ENCODE data around the gene CDC5L. TPM values are rescaled to one million over a fixed set of nuclear protein-coding genes. Genes with fewer than 3 reads are reported as not detected.

Gene CDC5L
- total and polyA plus RNA-seq, 2 of the 13 experiments (the other 11 are each of a cell fraction or from before 2014, with no cell fraction given) = 11.0 to 34.2 TPM

DNA sequence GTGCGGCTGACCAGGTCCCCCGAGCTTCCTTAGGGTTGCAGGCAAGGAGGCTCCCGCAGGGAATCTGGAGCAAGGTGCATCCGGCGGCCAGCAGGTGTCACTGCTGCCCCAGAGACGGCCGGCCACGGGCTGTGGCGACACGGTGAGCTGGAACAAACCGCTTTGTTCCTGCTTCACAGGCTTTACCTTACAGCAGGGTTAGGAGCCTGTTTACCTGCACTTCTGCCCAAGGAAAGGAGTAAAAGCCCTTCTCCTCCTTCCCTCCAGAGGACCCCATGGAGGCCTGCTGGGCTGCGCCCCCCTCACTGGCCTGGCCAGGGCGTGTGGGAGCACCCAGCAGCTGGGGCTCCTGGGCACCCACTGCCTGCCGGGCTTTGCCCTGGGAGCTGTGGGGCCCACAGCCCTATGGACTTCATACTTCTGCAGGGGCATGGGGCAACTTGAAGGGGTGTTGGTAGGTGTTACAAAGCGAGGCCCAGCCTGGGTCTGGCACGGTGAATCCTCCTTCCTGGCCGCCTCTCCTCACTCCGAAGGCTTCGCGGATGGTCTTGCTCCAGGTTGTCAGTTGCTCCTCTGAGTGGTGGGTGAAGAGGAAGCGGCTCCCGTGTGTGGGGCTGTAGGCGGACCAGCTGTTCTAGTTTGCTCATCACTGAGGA lies 88.4 kb downstream of the CDC5L start (continued):
- TF ChIP-seq, protein P1, sequence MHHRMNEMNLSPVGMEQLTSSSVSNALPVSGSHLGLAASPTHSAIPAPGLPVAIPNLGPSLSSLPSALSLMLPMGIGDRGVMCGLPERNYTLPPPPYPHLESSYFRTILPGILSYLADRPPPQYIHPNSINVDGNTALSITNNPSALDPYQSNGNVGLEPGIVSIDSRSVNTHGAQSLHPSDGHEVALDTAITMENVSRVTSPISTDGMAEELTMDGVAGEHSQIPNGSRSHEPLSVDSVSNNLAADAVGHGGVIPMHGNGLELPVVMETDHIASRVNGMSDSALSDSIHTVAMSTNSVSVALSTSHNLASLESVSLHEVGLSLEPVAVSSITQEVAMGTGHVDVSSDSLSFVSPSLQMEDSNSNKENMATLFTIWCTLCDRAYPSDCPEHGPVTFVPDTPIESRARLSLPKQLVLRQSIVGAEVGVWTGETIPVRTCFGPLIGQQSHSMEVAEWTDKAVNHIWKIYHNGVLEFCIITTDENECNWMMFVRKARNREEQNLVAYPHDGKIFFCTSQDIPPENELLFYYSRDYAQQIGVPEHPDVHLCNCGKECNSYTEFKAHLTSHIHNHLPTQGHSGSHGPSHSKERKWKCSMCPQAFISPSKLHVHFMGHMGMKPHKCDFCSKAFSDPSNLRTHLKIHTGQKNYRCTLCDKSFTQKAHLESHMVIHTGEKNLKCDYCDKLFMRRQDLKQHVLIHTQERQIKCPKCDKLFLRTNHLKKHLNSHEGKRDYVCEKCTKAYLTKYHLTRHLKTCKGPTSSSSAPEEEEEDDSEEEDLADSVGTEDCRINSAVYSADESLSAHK (CRISPR knock-in tag; IDR thresholded peaks at IDR 0.05; ENCODE audit: borderline replicate concordance) = no peak
- TF ChIP-seq ZMYM4 (CRISPR knock-in tag; IDR thresholded peaks at IDR 0.05) (peak; percentile 49; the same call in 1 of the 2 replicates), KAT8 (CRISPR knock-in tag; IDR thresholded peaks at IDR 0.05) (peak; percentile 65), U2AF1 (optimal IDR thresholded peaks at IDR 0.05; ENCODE audit: low read depth, low read length) (peak; percentile 68), HIVEP1 (CRISPR knock-in tag; IDR thresholded peaks at IDR 0.05) (peak; percentile 15; the same call in 1 of the 2 replicates), TEAD3 (CRISPR knock-in tag; optimal IDR thresholded peaks at IDR 0.05; ENCODE audit: borderline replicate concordance) (peak; percentile 68), CBX2 (IDR thresholded peaks at IDR 0.05; ENCODE audit: low read depth, low read length) (no peak), CBX2 (CRISPR knock-in tag; IDR thresholded peaks at IDR 0.05; ENCODE audit: low read depth) (0 out of 2 replicates have a peak, but pooled peaks have one; percentile 29), ETV6 (CRISPR knock-in tag; conservative IDR thresholded peaks at IDR 0.05) (0 out of 2 replicates have a peak, but pooled peaks have one; percentile 28), ZNF484 (CRISPR knock-in tag; IDR thresholded peaks at IDR 0.05; ENCODE audit: borderline replicate concordance, low read depth) (peak; percentile 10; the same call in 1 of the 2 replicates), DPF2 (CRISPR knock-in tag; IDR thresholded peaks at IDR 0.05; ENCODE audit: borderline replicate concordance, low read depth) (no peak), SP140L (CRISPR knock-in tag; IDR thresholded peaks at IDR 0.05; ENCODE audit: borderline replicate concordance) (no peak), EZH2 (conservative IDR thresholded peaks at IDR 0.05; ENCODE audit: low read depth, low read length) (no peak; the same call in 1 of the 2 replicates), BHLHE40 (IDR thresholded peaks at IDR 0.05; ENCODE audit: low read length) (0 out of 2 replicates have a peak, but pooled peaks have one; percentile 35), YEATS2 (CRISPR knock-in tag; IDR thresholded peaks at IDR 0.05; ENCODE audit: borderline replicate concordance) (0 out of 2 replicates have a peak, but pooled peaks have one; percentile 37), ZNF746 (CRISPR knock-in tag; IDR thresholded peaks at IDR 0.05) (no peak), POGZ (CRISPR knock-in tag; IDR thresholded peaks at IDR 0.05) (0 out of 2 replicates have a peak, but pooled peaks have one; percentile 37), ERF (CRISPR knock-in tag; IDR thresholded peaks at IDR 0.05) (peak; percentile 67), TBL1XR1 (IDR thresholded peaks at IDR 0.05; ENCODE audit: borderline replicate concordance, low read length, partially characterized antibody) (no peak), HNRNPH1 (optimal IDR thresholded peaks at IDR 0.05; ENCODE audit: low read depth, low read length) (no peak), SSRP1 (CRISPR knock-in tag; IDR thresholded peaks at IDR 0.05) (no peak), DNMT1 (CRISPR knock-in tag; IDR thresholded peaks at IDR 0.05) (0 out of 2 replicates have a peak, but pooled peaks have one; percentile 73)
- TF ChIP-seq, protein P2, sequence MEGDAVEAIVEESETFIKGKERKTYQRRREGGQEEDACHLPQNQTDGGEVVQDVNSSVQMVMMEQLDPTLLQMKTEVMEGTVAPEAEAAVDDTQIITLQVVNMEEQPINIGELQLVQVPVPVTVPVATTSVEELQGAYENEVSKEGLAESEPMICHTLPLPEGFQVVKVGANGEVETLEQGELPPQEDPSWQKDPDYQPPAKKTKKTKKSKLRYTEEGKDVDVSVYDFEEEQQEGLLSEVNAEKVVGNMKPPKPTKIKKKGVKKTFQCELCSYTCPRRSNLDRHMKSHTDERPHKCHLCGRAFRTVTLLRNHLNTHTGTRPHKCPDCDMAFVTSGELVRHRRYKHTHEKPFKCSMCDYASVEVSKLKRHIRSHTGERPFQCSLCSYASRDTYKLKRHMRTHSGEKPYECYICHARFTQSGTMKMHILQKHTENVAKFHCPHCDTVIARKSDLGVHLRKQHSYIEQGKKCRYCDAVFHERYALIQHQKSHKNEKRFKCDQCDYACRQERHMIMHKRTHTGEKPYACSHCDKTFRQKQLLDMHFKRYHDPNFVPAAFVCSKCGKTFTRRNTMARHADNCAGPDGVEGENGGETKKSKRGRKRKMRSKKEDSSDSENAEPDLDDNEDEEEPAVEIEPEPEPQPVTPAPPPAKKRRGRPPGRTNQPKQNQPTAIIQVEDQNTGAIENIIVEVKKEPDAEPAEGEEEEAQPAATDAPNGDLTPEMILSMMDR (CRISPR knock-in tag; IDR thresholded peaks at IDR 0.05) = peak; percentile 100
- TF ChIP-seq, protein P3, sequence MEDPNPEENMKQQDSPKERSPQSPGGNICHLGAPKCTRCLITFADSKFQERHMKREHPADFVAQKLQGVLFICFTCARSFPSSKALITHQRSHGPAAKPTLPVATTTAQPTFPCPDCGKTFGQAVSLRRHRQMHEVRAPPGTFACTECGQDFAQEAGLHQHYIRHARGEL (CRISPR knock-in tag; IDR thresholded peaks at IDR 0.05) = no peak
- TF ChIP-seq, protein P4, sequence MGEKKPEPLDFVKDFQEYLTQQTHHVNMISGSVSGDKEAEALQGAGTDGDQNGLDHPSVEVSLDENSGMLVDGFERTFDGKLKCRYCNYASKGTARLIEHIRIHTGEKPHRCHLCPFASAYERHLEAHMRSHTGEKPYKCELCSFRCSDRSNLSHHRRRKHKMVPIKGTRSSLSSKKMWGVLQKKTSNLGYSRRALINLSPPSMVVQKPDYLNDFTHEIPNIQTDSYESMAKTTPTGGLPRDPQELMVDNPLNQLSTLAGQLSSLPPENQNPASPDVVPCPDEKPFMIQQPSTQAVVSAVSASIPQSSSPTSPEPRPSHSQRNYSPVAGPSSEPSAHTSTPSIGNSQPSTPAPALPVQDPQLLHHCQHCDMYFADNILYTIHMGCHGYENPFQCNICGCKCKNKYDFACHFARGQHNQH (CRISPR knock-in tag; IDR thresholded peaks at IDR 0.05) = peak; percentile 66; the same call in 1 of the 2 replicates
